ENCODE results near the gene ATXN7L2. TPM values are rescaled to one million over a fixed set of nuclear protein-coding genes. Genes with fewer than 3 reads are reported as not detected.

The ATXN7L2 gene
- polyA plus RNA-seq, 3 donors = 9.5 to 13.2 (median 12.3) TPM

GRCh38 chr1:109537450-109538178 is 53.9 kb downstream of the ATXN7L2 start:
- no peak for DNase-seq (ENCODE audit: extremely low read depth in 1 of 11, low read depth in 9 of 11, low spot score in 4 of 11)

- DNase-seq (ENCODE audit: extremely low read depth in 1 of 11, low read depth in 9 of 11, low spot score in 4 of 11) = no peak
Measured at GRCh38 chr1:109538827-109539555, 55.3 kb downstream of the ATXN7L2 start.

GRCh38 chr1:109539676-109540075 is 56.0 kb downstream of the ATXN7L2 start, which contains the start of gene GPR61:
Gene GPR61 (plus strand): TSS chr1:109539872. CDS start chr1:109543023, 3,151 bp downstream.
- DNase-seq (ENCODE audit: extremely low read depth in 1 of 11, low read depth in 9 of 11, low spot score in 4 of 11) = no peak

DNA sequence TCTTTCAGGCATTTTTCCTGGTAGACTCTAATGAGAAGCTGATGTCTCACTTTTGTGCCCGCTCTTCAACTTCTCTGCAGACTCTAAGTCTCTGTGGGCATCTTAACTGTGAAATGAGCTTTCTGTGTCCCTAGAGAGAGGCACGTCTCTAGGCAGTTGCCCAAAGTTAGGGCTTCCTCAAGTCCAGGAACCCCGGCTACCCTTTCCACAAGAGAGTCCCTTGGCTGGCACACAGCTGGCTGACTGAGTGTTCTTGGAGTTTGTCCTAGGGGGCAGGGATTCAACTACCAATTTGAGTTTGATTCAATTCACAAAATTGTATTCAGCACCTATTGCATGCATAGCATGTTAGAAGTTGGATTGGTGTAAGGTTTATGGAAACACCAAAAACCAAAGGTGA is 57.4 kb downstream of the ATXN7L2 start:
- DNase-seq (ENCODE audit: extremely low read depth in 1 of 11, low read depth in 9 of 11, low spot score in 4 of 11) = no peak

Other genes with a start within 250 kb of the ATXN7L2 start
- 10 to 100 TPM; 25.6 to 39.5 (median 34.9) TPM for gene CELSR2, start 234.4 kb upstream of the ATXN7L2 start, polyA plus RNA-seq (ENCODE audit: insufficient read length in 3 of 3)
- gene PSRC1, start 200.8 kb upstream of the ATXN7L2 start, polyA plus RNA-seq (ENCODE audit: insufficient read length in 3 of 3) = 10 to 100 TPM; 25.1 to 32.6 (median 27.1) TPM
- under 1 TPM in 2 of 3 donors, not detected in 1; 0.11 to 0.39 TPM for gene MYBPHL, start 176.9 kb upstream of the ATXN7L2 start, polyA plus RNA-seq (ENCODE audit: insufficient read length in 3 of 3)
- 10 to 100 TPM; 50.9 to 60.4 (median 53.3) TPM for gene SORT1, start 86.0 kb upstream of the ATXN7L2 start, polyA plus RNA-seq (ENCODE audit: insufficient read length in 3 of 3)
- gene PSMA5, start 57.5 kb upstream of the ATXN7L2 start, polyA plus RNA-seq (ENCODE audit: insufficient read length in 3 of 3) = 100 to 1,000 TPM in 2 of 3 donors, 10 to 100 TPM in 1; 96.1 to 128 (median 106) TPM
- 10 to 100 TPM in 2 of 3 donors, 1 to 10 TPM in 1; 8.6 to 15.0 (median 10.8) TPM for gene SYPL2, start 17.4 kb upstream of the ATXN7L2 start, polyA plus RNA-seq (ENCODE audit: insufficient read length in 3 of 3)
- 10 to 100 TPM in 1 of 3 donors, 1 to 10 TPM in 2; 8.7 to 10.9 (median 9.5) TPM for gene CYB561D1, start 10.2 kb downstream of the ATXN7L2 start, polyA plus RNA-seq (ENCODE audit: insufficient read length in 3 of 3)
- 1 to 10 TPM; 6.2 to 8.1 (median 6.7) TPM for gene AMIGO1, start 25.8 kb downstream of the ATXN7L2 start, polyA plus RNA-seq (ENCODE audit: insufficient read length in 3 of 3)
- gene GPR61, start 56.0 kb downstream of the ATXN7L2 start, polyA plus RNA-seq (ENCODE audit: insufficient read length in 3 of 3) = under 1 TPM; 0.45 to 0.87 (median 0.78) TPM
- gene GNAI3, start 64.7 kb downstream of the ATXN7L2 start, polyA plus RNA-seq (ENCODE audit: insufficient read length in 3 of 3) = 10 to 100 TPM; 11.7 to 13.5 (median 12.1) TPM
- gene GNAT2, start 135.7 kb downstream of the ATXN7L2 start, polyA plus RNA-seq (ENCODE audit: insufficient read length in 3 of 3) = not detected
- gene AMPD2, start 135.9 kb downstream of the ATXN7L2 start, polyA plus RNA-seq (ENCODE audit: insufficient read length in 3 of 3) = 10 to 100 TPM; 46.8 to 65.3 (median 52.0) TPM
- gene GSTM4, start 172.2 kb downstream of the ATXN7L2 start, polyA plus RNA-seq (ENCODE audit: insufficient read length in 3 of 3) = 10 to 100 TPM; 57.8 to 63.2 (median 62.2) TPM
- gene GSTM2, start 184.2 kb downstream of the ATXN7L2 start, polyA plus RNA-seq (ENCODE audit: insufficient read length in 3 of 3) = 100 to 1,000 TPM; 190 to 270 (median 197) TPM
- gene GSTM1, start 203.9 kb downstream of the ATXN7L2 start, polyA plus RNA-seq (ENCODE audit: insufficient read length in 3 of 3) = 100 to 1,000 TPM in 2 of 3 donors, 1 to 10 TPM in 1; 2.9 to 111 (median 105) TPM
- 10 to 100 TPM; 42.1 to 65.8 (median 42.5) TPM for gene GSTM5, start 228.3 kb downstream of the ATXN7L2 start, polyA plus RNA-seq (ENCODE audit: insufficient read length in 3 of 3)

Measured in renal cortex interstitium (tissue), 11 donors.